HepG2 (cell line): Measurements from ENCODE around the gene MTPN.

ENCODE experiments used
- MED1 ChIP-seq: sonication (generic); formaldehyde crosslinking; IDR thresholded peaks from 2 replicates; pipeline ENCODE4 v1.4.0; 2020; ENCODE audit warnings: missing genetic modification reagents
- MXD4 ChIP-seq: IDR thresholded peaks from 2 replicates; pipeline ENCODE4 v1.6.1; 2016; ENCODE audit warnings: mild to moderate bottlenecking, missing biosample characterization, missing genetic modification reagents
- NFYB ChIP-seq: sonication (generic); formaldehyde crosslinking; IDR thresholded peaks from 2 replicates; pipeline ENCODE4 v1.4.0; 2020; ENCODE audit warnings: missing genetic modification reagents
- POLR2A ChIP-seq, 2 experiments: IDR thresholded peaks; 2 replicates each; pipeline ENCODE4 v1.6.1; 2011; ENCODE audit warnings: low read depth in 2 of 2, low read length in 2 of 2, mild to moderate bottlenecking in 1 of 2, moderate library complexity in 1 of 2; ENCODE audit not compliant: insufficient read depth in 1 of 2
- PPARG ChIP-seq: conservative IDR thresholded peaks from 2 replicates; pipeline ENCODE4 v1.6.1; 2016; ENCODE audit warnings: missing biosample characterization, missing genetic modification reagents
- PRDM10 ChIP-seq: sonication (generic); formaldehyde crosslinking; IDR thresholded peaks from 2 replicates; pipeline ENCODE4 v1.4.0; 2020; ENCODE audit warnings: low read depth, missing genetic modification reagents
- ZBTB10 ChIP-seq: sonication (generic); formaldehyde crosslinking; IDR thresholded peaks from 2 replicates; pipeline ENCODE4 v1.4.0; 2020; ENCODE audit warnings: missing genetic modification reagents, borderline replicate concordance
- ZFP1 ChIP-seq: IDR thresholded peaks from 2 replicates; pipeline ENCODE4 v1.6.1; 2016
- ZNF513 ChIP-seq: sonication (generic); formaldehyde crosslinking; conservative IDR thresholded peaks from 2 replicates; pipeline ENCODE4 v1.5.0; 2020; ENCODE audit warnings: missing genetic modification reagents

GRCh38 chr7:135924302-135924701 lies 52.9 kb downstream of the MTPN start:
- no peak for TF ChIP-seq ZBTB10
- no peak for TF ChIP-seq NFYB
- TF ChIP-seq POLR2A (IDR thresholded peaks at IDR 0.05; ENCODE audit: insufficient read depth in 1 of 2, low read depth in 2 of 2, low read length in 2 of 2) = no peak
- TF ChIP-seq PPARG = no peak
- TF ChIP-seq ZNF513 = no peak
- TF ChIP-seq MXD4 (CRISPR knock-in tag) = no peak
- no peak for TF ChIP-seq PRDM10 (CRISPR knock-in tag)
- TF ChIP-seq ZFP1 = no peak
- TF ChIP-seq MED1 (CRISPR knock-in tag) = no peak
